NT2/D1 (cell line): ENCODE data around the gene ETV5.

Experiments
- DNase-seq: peaks from one replicate; pipeline ENCODE4 v3.0.0-alpha.2; 2011; ENCODE audit warnings: low read depth, low spot score
- H3K27me3 ChIP-seq: 2 replicates; pipeline ENCODE4 v1.6.0; 2011; ENCODE audit warnings: mild to moderate bottlenecking; ENCODE audit not compliant: insufficient read length, insufficient read depth
- H3K36me3 ChIP-seq: 2 replicates; pipeline ENCODE4 v1.6.1; 2011; ENCODE audit warnings: mild to moderate bottlenecking, low read length, mixed read lengths; ENCODE audit not compliant: insufficient read depth, insufficient read length
- H3K4me1 ChIP-seq: 2 replicates; pipeline ENCODE4 v1.5.1; 2011; ENCODE audit not compliant: insufficient read depth, insufficient read length
- H3K4me3 ChIP-seq: 2 replicates; pipeline ENCODE4 v1.5.1; 2011; ENCODE audit warnings: low read depth; ENCODE audit not compliant: insufficient read length
- H3K9ac ChIP-seq: 2 replicates; pipeline ENCODE4 v1.6.0; 2011; ENCODE audit warnings: low read depth; ENCODE audit not compliant: insufficient read length
- H3K9me3 ChIP-seq: 2 replicates; pipeline ENCODE4 v1.5.1; 2011; ENCODE audit warnings: mild to moderate bottlenecking, low read length; ENCODE audit not compliant: insufficient read depth
- SUZ12 ChIP-seq: IDR thresholded peaks from 2 replicates; pipeline ENCODE4 v1.6.1; 2011; ENCODE audit not compliant: insufficient read length, insufficient read depth; ENCODE audit errors: extremely low read depth
- YY1 ChIP-seq: IDR thresholded peaks from 2 replicates; pipeline ENCODE4 v1.6.1; 2011; ENCODE audit not compliant: insufficient read length, insufficient read depth
- ZNF274 ChIP-seq: IDR thresholded peaks from 2 replicates; pipeline ENCODE4 v1.6.1; 2011; ENCODE audit warnings: mild to moderate bottlenecking, low read depth, low read length

Gene ETV5

DNA sequence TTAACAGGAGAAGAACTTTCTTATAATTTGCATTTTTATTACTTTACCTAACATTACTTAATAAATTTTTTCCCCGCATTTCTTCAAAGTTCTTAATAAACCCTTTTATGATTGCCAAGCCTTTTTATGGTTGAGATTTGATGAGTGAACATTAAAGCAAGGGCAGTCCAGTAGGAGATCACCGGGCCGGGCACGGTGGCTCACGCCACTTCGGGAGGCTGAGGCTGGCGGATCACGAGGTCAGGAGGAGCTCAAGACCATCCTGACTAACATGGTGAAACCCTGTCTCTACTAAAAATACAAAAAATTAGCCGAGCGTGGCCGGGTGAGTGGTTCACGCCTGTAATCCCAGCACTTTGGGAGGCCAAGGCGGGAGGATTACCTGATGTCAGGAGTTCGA is 109.7 kb downstream of the ETV5 start:
- no peak overlapping the region for H3K9ac ChIP-seq
- H3K4me3 ChIP-seq = no peak overlapping the region
- no peaks in the 10 kb centered on the region for H3K36me3 ChIP-seq
- no peaks in the 10 kb centered on the region for H3K4me1 ChIP-seq
- no peaks in the 10 kb centered on the region for H3K27me3 ChIP-seq
- TF ChIP-seq YY1 (no peak), SUZ12 (no peak), ZNF274 (no peak)
- no peak for DNase-seq
- H3K9me3 ChIP-seq = no peaks in the 10 kb centered on the region

- no peak for DNase-seq
- H3K27me3 ChIP-seq = no peaks in the 10 kb centered on the region
- H3K4me1 ChIP-seq = no peaks in the 10 kb centered on the region
- H3K9ac ChIP-seq = no peak overlapping the region
- TF ChIP-seq YY1 (no peak), SUZ12 (no peak), ZNF274 (no peak)
- H3K36me3 ChIP-seq = no peaks in the 10 kb centered on the region
- H3K9me3 ChIP-seq = no peaks in the 10 kb centered on the region
- no peak overlapping the region for H3K4me3 ChIP-seq
Measured at GRCh38 chr3:185998136-185998535, 110.8 kb downstream of the ETV5 start.

GRCh38 chr3:185997130-185997529 is 111.8 kb downstream of the ETV5 start:
- no peaks in the 10 kb centered on the region for H3K4me1 ChIP-seq
- no peak overlapping the region for H3K4me3 ChIP-seq
- no peaks in the 10 kb centered on the region for H3K36me3 ChIP-seq
- TF ChIP-seq YY1 = no peak
- no peak for TF ChIP-seq SUZ12
- no peak for TF ChIP-seq ZNF274
- no peaks in the 10 kb centered on the region for H3K9me3 ChIP-seq
- H3K27me3 ChIP-seq = no peaks in the 10 kb centered on the region
- no peak for DNase-seq
- H3K9ac ChIP-seq = no peak overlapping the region
